WTC11 (cell line): ENCODE results near the gene LTBP1. TPM values are rescaled to one million over a fixed set of nuclear protein-coding genes. Genes with fewer than 3 reads are reported as not detected.

Source experiments
- ATAC-seq: fragments of 200-7000 bp; cut with Tn5 transposase; 2 replicates; pipeline ENCODE4 v1.10.0; 2021; ENCODE audit warnings: mild to moderate bottlenecking, moderate library complexity
- CTCF ChIA-PET: fragments of 300-600 bp; sonication (Branson Sonifier 250); formaldehyde crosslinking; loops from one replicate; lab custom pipeline; 2021; ENCODE audit warnings: antibody characterized with exemption; lab: Charles Lee
- POLR2A ChIA-PET: fragments of 350-600 bp; sonication (Branson Sonifier 250); formaldehyde crosslinking; loops from one replicate; lab custom pipeline; 2021; ENCODE audit warnings: antibody characterized with exemption; lab: Charles Lee
- DNase-seq: peaks from one replicate; pipeline ENCODE4 v3.0.0; 2021; ENCODE audit warnings: low spot score
- H3K27ac Mint-ChIP-seq: 2 replicates; pipeline ENCODE4 v1.8.0; 2021; ENCODE audit warnings: mixed read lengths
- H3K27me3 Mint-ChIP-seq: 2 replicates; pipeline ENCODE4 v1.8.0; 2021; ENCODE audit warnings: low read depth, mild to moderate bottlenecking, moderate library complexity, mixed read lengths
- H3K36me3 Mint-ChIP-seq: 2 replicates; pipeline ENCODE4 v1.8.0; 2021; ENCODE audit warnings: mixed read lengths
- H3K4me1 Mint-ChIP-seq: 2 replicates; pipeline ENCODE4 v1.8.0; 2022; ENCODE audit warnings: mixed read lengths
- H3K4me3 Mint-ChIP-seq: 2 replicates; pipeline ENCODE4 v1.8.0; 2021; ENCODE audit warnings: mild to moderate bottlenecking, moderate library complexity, mixed read lengths
- H3K9me3 Mint-ChIP-seq: 2 replicates; pipeline ENCODE4 v1.8.0; 2021; ENCODE audit warnings: mixed read lengths
- ATF2 ChIP-seq: sonication (generic); formaldehyde crosslinking; IDR thresholded peaks from 2 replicates; pipeline ENCODE4 v1.8.1; 2022; ENCODE audit warnings: low read depth, missing genetic modification reagents, borderline replicate concordance
- CDX4 ChIP-seq: fragments of 250-450 bp; sonication (Bioruptor Pico); IDR thresholded peaks from 2 replicates; pipeline ENCODE4 v1.9.0; 2021; ENCODE audit warnings: moderate library complexity, mild to moderate bottlenecking, inconsistent platforms, borderline replicate concordance
- CTCF ChIP-seq: fragments of 200-600 bp; IDR thresholded peaks from 2 replicates; pipeline ENCODE4 v1.8.0; 2022; ENCODE audit warnings: antibody characterized with exemption
- E2F4 ChIP-seq: sonication (generic); formaldehyde crosslinking; IDR thresholded peaks from 2 replicates; pipeline ENCODE4 v1.8.1; 2022; ENCODE audit warnings: low read depth, mild to moderate bottlenecking, moderate library complexity, missing genetic modification reagents, borderline replicate concordance
- ERG ChIP-seq: fragments of 250-450 bp; sonication (Bioruptor Pico); IDR thresholded peaks from 2 replicates; pipeline ENCODE4 v1.8.0; 2021; ENCODE audit warnings: mild to moderate bottlenecking
- GABPB1 ChIP-seq: sonication (generic); formaldehyde crosslinking; IDR thresholded peaks from 2 replicates; pipeline ENCODE4 v1.8.1; 2023; ENCODE audit warnings: mild to moderate bottlenecking, missing genetic modification reagents
- HMGXB4 ChIP-seq: sonication (generic); formaldehyde crosslinking; IDR thresholded peaks from 2 replicates; pipeline ENCODE4 v1.8.1; 2023; ENCODE audit warnings: mild to moderate bottlenecking, moderate library complexity, missing genetic modification reagents
- NFATC4 ChIP-seq: fragments of 250-450 bp; sonication (Bioruptor Pico); IDR thresholded peaks from 2 replicates; pipeline ENCODE4 v1.9.0; 2021; ENCODE audit warnings: mild to moderate bottlenecking
- NR2C2 ChIP-seq: sonication (generic); formaldehyde crosslinking; IDR thresholded peaks from 2 replicates; pipeline ENCODE4 v1.8.0; 2022; ENCODE audit warnings: mild to moderate bottlenecking, missing genetic modification reagents
- STAT6 ChIP-seq: sonication (generic); formaldehyde crosslinking; conservative IDR thresholded peaks from 2 replicates; pipeline ENCODE4 v1.8.1; 2023; ENCODE audit warnings: mild to moderate bottlenecking, low read depth, missing genetic modification reagents, moderate library complexity
- TEAD4 ChIP-seq: sonication (generic); formaldehyde crosslinking; IDR thresholded peaks from 2 replicates; pipeline ENCODE4 v1.8.0; 2022; ENCODE audit warnings: mild to moderate bottlenecking, missing genetic modification reagents
- USF1 ChIP-seq: sonication (generic); formaldehyde crosslinking; IDR thresholded peaks from 2 replicates; pipeline ENCODE4 v1.8.0; 2022; ENCODE audit warnings: mild to moderate bottlenecking, missing genetic modification reagents
- ZBTB43 ChIP-seq: sonication (generic); formaldehyde crosslinking; IDR thresholded peaks from 2 replicates; pipeline ENCODE4 v1.8.1; 2023; ENCODE audit warnings: mild to moderate bottlenecking, missing genetic modification reagents
- ZMAT4 ChIP-seq: fragments of 250-450 bp; sonication (Bioruptor Pico); IDR thresholded peaks from 2 replicates; pipeline ENCODE4 v1.9.0; 2021; ENCODE audit warnings: mild to moderate bottlenecking
- ZNF121 ChIP-seq: sonication (generic); formaldehyde crosslinking; IDR thresholded peaks from 2 replicates; pipeline ENCODE4 v1.8.0; 2023; ENCODE audit warnings: missing genetic modification reagents
- ZNF219 ChIP-seq: sonication (generic); formaldehyde crosslinking; IDR thresholded peaks from 2 replicates; pipeline ENCODE4 v1.8.0; 2023; ENCODE audit warnings: missing genetic modification reagents, mild to moderate bottlenecking, borderline replicate concordance
- ZNF232 ChIP-seq: sonication (generic); formaldehyde crosslinking; IDR thresholded peaks from 2 replicates; pipeline ENCODE4 v1.8.0; 2022; ENCODE audit warnings: mild to moderate bottlenecking, missing genetic modification reagents
- ZNF512 ChIP-seq: sonication (generic); formaldehyde crosslinking; IDR thresholded peaks from 2 replicates; pipeline ENCODE4 v1.8.1; 2022; ENCODE audit warnings: missing genetic modification reagents, borderline replicate concordance
- total RNA-seq: library from RNA; stranded (reverse); gene quantifications from 3 replicates; pipeline ENCODE4 v1.2.3, GENCODE V29; 2021

The LTBP1 gene
- total RNA-seq, 1 experiment from 2014 or later = 33.6 TPM

- Mint-ChIP-seq H3K4me3 (no peak overlapping the region), H3K27ac (peak overlapping the region; percentile 71; the same call in 1 of the 2 replicates), H3K27me3 (no peaks in the 10 kb centered on the region)
- ATAC-seq = peak; percentile 41
- no peak for DNase-seq
- CTCF ChIA-PET = no interaction called here
- no peak for TF ChIP-seq GABPB1 (CRISPR knock-in tag)
- no peak for TF ChIP-seq ZNF121 (CRISPR knock-in tag)
- no peak for TF ChIP-seq ZMAT4
- TF ChIP-seq HMGXB4 (CRISPR knock-in tag) = no peak
- TF ChIP-seq USF1 (CRISPR knock-in tag) = no peak
- TF ChIP-seq STAT6 (CRISPR knock-in tag) = no peak
- TF ChIP-seq ZBTB43 (CRISPR knock-in tag) = no peak
- no peak for TF ChIP-seq ATF2
- TF ChIP-seq, all 79 proteins: peak for 0
- Mint-ChIP-seq H3K36me3 (peaks cover 4% of the 10 kb centered on the region; the same call in 1 of the 2 replicates), H3K4me1 (peaks cover 29% of the 10 kb centered on the region), H3K9me3 (peaks cover 5% of the 10 kb centered on the region)
- POLR2A ChIA-PET = no interaction called here
Measured at GRCh38 chr2:33220533-33220932, 273.8 kb downstream of the LTBP1 start.

GRCh38 chr2:33221046-33221784, 274.5 kb downstream of the LTBP1 start:
- H3K36me3 Mint-ChIP-seq = peaks cover 6% of the 10 kb centered on the region
- POLR2A ChIA-PET = interaction anchor here (0.6 kb wide), 1 partner anchor 30 kb away, joined by 5 read pairs; no protein-coding TSS in a partner anchor
- TF ChIP-seq ZNF219 (CRISPR knock-in tag) = no peak
- no peak for TF ChIP-seq CTCF
- TF ChIP-seq E2F4 (CRISPR knock-in tag) = no peak
- TF ChIP-seq ERG = no peak
- TF ChIP-seq ZNF232 (CRISPR knock-in tag) = no peak
- no peak for TF ChIP-seq TEAD4 (CRISPR knock-in tag)
- TF ChIP-seq CDX4 (CRISPR knock-in tag) = no peak
- TF ChIP-seq NFATC4 (CRISPR knock-in tag) = no peak
- TF ChIP-seq NR2C2 (CRISPR knock-in tag) = no peak
- TF ChIP-seq ZNF512 = no peak

More at GRCh38 chr2:33221046-33221784, 274.5 kb downstream of the LTBP1 start:
- Mint-ChIP-seq H3K27ac (no peak overlapping the region), H3K27me3 (no peaks in the 10 kb centered on the region), H3K4me3 (no peak overlapping the region), H3K9me3 (peaks cover 8% of the 10 kb centered on the region), H3K4me1 (peaks cover 29% of the 10 kb centered on the region)
- DNase-seq (no peak), ATAC-seq (no peak)
- CTCF ChIA-PET = no interaction called here
